ENCODE results near the gene NMBR.
A peak's percentile ranks its signal among the peaks of the same experiment; 100 is the strongest.
"Not testable (repeated sequence)": the region's sequence is repeated elsewhere in the genome, so short reads cannot be mapped to it uniquely, and the experiment has no call there.

NMBR gene

GRCh38 chr6:142146828-142147662 lies at the start of gene NMBR, which contains the start of gene VTA1:
Gene NMBR (minus strand): TSS chr6:142147122. CDS start chr6:142088658, 58,464 bp downstream.
Gene VTA1 (plus strand): TSS chr6:142147263. CDS start chr6:142147288, 25 bp downstream.
- peak; percentile 91 for DNase-seq (ENCODE audit: low read depth)

- DNase-seq (ENCODE audit: low read depth): no peak
Observed at GRCh38 chr6:142195862-142196541, 49.1 kb upstream of the NMBR start.

- DNase-seq (ENCODE audit: low read depth): no peak
Observed at GRCh38 chr6:142193621-142194020, 46.7 kb upstream of the NMBR start.

GRCh38 chr6:142192343-142192742 lies 45.4 kb upstream of the NMBR start:
- no peak for DNase-seq (ENCODE audit: low read depth)

GRCh38 chr6:142189057-142189456 lies 42.1 kb upstream of the NMBR start:
- DNase-seq (ENCODE audit: low read depth): no peak

DNA sequence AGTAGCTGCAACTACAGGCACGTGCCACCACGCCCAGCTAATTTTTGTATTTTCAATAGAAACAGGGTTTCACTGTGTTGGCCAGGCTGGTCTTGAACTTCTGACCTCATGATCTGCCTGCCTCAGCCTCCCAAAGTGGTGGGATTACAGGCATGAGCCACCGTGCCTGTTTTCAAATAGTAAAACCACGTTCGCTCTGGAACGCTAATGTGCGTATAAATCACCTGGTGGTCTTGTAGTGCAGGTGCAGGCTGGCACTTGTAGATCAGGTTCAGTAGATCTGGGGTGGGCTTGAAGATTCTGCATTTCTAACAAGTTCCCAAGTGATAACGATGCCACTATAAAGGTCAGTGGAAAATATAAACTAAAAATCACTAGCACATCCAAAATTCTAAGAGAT lies 41.4 kb upstream of the NMBR start:
- not testable (repeated sequence) for DNase-seq (ENCODE audit: low read depth)

DNA sequence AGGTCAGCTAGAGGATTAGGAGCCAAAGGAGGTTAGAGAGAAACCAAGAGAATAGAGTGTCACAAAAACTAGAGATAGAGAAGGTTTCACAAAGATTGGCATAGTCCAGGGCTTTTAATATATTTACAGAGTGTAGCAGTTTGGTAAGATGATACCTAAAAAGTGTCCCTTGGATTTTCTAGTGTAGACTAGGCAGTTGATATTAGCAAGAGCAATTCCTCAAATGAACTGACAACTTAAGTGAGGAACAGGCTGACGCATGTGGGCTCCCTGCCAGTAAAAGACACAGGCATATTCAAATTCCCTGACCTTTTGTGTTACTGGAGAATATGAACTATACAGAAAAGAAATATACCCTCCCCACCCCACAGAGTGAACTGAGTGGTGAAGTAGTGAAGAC lies 40.3 kb upstream of the NMBR start:
- no peak for DNase-seq (ENCODE audit: low read depth)

- no peak for DNase-seq (ENCODE audit: low read depth)
Observed at GRCh38 chr6:142185641-142186040, 38.7 kb upstream of the NMBR start.

GRCh38 chr6:142184307-142184706 lies 37.4 kb upstream of the NMBR start:
- no peak for DNase-seq (ENCODE audit: low read depth)

DNA sequence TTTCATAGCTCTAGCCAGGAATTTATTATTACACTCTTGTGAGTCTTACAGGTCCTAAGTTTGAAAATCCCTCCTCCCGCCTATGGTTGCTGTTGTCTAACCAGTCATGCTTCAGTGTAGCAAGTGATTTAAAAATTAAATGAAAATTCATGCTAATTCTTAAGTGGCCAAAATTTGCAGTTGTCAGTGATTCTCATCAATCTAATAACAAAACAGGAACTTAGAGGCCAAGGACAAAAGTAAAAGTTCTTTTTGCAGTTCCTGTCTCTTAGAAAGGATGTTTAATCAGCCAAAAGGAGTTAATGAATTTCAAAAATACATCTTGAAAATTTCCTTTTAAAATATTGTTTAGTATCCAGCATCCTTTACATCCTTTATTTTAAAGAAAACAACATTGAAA lies 36.4 kb upstream of the NMBR start:
- DNase-seq (ENCODE audit: low read depth): no peak

GRCh38 chr6:142182004-142182403 lies 35.1 kb upstream of the NMBR start:
- no peak for DNase-seq (ENCODE audit: low read depth)

DNA sequence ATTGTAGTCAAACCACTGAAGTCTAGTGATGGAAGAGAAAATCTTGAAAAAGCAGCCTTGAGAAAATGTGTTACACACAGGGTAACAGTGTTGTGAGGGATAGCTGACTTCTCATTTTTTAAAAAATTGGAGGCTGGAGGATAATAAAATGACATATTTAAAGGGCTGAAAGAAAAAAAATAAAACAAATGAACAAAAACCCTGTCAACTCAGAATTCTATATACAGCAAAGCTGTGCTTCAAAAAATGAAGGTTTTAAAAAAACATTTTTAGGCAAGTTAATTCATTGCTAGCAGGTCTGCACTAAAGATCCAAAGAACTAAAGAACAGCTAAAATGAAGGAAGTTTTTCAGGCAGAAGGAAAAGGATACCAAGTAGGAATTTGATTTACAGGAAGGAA lies 31.2 kb upstream of the NMBR start:
- no peak for DNase-seq (ENCODE audit: low read depth)

- DNase-seq (ENCODE audit: low read depth): no peak
Observed at GRCh38 chr6:142174703-142175102, 27.8 kb upstream of the NMBR start.

- no peak for DNase-seq (ENCODE audit: low read depth)
Observed at GRCh38 chr6:142173980-142174379, 27.1 kb upstream of the NMBR start.

DNA sequence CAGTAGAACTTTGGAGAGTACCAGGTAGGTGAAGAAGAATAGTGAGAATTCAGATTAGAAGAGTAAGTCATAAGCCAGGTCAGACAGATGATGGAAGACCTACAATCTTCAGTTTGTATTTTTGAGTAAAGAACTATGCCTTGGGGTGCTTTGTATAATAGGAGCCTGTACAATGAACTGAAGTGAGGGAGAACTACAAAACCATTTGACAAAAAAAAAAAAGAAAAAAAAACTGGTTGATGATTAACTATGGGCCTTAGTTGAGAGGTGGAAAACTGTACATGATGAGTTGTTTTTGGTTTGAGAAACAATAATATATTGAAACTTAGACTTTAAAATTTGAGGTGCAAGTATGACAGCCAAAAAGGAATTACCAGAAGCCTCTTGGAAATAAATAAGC lies 25.8 kb upstream of the NMBR start:
- no peak for DNase-seq (ENCODE audit: low read depth)

GRCh38 chr6:142171351-142171750 lies 24.4 kb upstream of the NMBR start:
- DNase-seq (ENCODE audit: low read depth): no peak

GRCh38 chr6:142167486-142167885 lies 20.6 kb upstream of the NMBR start:
- no peak for DNase-seq (ENCODE audit: low read depth)

DNA sequence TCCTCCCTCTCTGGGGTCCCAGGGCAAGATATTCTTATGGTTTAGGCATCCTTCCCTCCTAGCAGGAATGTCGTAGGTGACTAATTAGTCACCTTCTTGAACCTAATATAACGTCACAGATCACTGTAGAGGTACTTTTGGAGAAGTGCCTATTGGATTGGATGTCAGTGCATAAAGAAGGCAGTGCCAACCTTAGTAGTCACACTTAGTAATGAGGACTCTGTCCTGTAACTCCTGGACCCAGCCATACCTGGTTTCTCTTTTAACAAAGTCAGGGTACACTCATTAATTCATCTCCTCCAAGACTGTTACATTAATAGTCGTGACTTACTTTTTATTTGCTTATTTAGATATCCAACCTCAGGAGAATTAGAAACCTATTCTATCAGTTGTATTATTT lies 20.1 kb upstream of the NMBR start:
- DNase-seq (ENCODE audit: low read depth): no peak

DNA sequence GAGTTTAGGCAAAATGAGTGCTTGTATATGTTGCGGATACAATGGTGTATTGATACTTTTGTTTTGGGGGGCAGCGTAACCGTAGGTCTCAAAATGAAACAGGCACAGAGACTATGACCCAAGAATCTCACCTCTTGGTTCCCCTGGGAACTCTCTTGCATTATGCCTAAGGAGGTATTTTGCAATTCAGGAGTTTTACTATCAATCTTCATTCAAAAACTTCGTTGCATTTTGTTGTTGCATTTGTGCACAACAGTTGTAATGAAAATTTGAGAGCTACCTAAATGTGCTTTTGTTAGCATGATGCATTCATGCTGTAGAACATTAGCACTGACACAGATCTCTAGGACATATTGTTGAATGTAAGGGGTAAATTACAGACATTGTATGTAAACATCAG lies 18.3 kb upstream of the NMBR start:
- DNase-seq (ENCODE audit: low read depth): no peak

DNA sequence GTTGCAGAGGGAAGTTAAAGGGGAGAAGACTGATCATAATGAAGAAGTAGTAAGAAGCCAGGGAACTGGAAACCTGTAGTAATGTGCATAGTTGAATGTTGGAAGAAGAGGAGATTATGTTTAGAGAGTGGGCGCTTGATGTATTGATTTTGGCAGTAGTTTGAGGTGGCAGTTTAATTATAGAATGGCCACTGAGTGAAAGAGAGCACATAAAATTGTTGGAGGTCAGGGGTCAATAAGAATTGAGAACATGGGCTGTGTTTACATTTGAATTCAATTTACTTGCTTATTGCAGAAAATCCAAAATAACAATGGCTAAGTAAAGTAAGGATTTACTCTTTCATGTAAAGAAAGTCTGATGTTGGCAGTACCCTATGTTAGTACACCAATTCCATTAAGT lies 15.9 kb upstream of the NMBR start:
- DNase-seq (ENCODE audit: low read depth): no peak

GRCh38 chr6:142156758-142157068 lies 9.8 kb upstream of the NMBR start:
- not testable (repeated sequence) for DNase-seq (ENCODE audit: low read depth)

DNA sequence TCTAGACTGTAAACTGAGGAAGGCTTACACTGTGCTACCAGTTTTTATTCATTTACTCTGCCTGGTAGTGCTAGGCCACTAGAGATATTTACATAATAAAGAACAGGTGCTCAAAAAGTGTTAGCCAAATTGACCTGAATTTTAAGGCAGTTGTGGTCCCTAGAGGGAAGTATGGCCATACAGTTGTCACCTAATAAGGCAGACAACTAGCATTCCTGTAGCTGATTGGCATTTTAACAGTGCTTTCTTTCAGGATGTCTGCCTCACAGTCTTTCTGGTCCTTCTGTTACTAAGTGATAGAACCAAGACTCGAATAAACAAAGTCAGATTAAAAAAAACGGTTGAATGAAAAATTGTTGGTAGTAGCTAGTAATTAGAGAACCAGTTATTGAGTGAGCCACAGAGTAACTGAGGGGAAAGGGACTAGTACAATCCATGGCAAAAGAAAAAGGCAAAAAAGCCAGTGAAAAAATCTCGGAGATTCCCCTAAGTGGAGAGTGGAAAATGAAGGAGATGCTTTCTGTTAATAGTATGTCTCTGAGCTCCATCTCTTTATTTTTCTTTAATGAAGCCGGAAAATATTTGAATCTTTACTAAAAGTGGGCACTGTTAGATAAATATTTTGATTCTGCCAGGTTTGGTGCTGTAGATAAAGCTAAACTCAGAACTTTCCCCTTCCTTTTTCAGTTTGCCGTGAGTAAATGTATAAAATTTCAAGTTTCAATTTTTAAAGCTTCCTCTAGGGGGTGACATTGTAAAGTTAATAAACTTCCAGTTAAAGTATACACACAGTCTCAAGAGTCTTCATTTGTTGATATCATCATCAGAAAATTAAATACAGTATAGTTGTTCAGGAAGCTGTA lies 9.2 kb upstream of the NMBR start:
- DNase-seq (ENCODE audit: low read depth): no peak

GRCh38 chr6:142155091-142155490 lies 8.2 kb upstream of the NMBR start:
- no peak for DNase-seq (ENCODE audit: low read depth)
